ENCODE measurements around the gene DPF3. TPM values are rescaled to one million over a fixed set of nuclear protein-coding genes. Genes with fewer than 3 reads are reported as not detected.
A peak's percentile ranks its signal among the peaks of the same experiment; 100 is the strongest.

Gene DPF3
- total and polyA plus RNA-seq, 12 donors: 0.91 to 6.0 (median 2.9) TPM

- Histone ChIP-seq H3K36me3 (replicated peaks in 1 of 2) (no peaks in the 10 kb centered on the region), H3K27ac (no peak overlapping the region), H3K4me1 (replicated peaks in 1 of 2) (peaks cover 0 to 4% of the 10 kb centered on the region in 2 donors), H3K9me3 (replicated peaks in 1 of 3) (no peaks in the 10 kb centered on the region), H3K27me3 (no peaks in the 10 kb centered on the region), H3K4me3 (no peak overlapping the region)
- no peak for TF ChIP-seq CTCF (IDR thresholded peaks at IDR 0.05)
- no peak for DNase-seq
- intact Hi-C loops (cut with DNase I): no loop called here
- whole genome bisulfite sequencing, 4 donors: 6 to 20% (median 9%) methylated on average over 2 of the region's 2 CpGs
Observed at GRCh38 chr14:72913809-72914208, 19.9 kb upstream of the DPF3 start.

GRCh38 chr14:72909163-72909562 lies 15.3 kb upstream of the DPF3 start:
- H3K4me3 ChIP-seq: no peak overlapping the region
- no peak overlapping the region for H3K27ac ChIP-seq
- H3K9me3 ChIP-seq (replicated peaks in 1 of 3): no peaks in the 10 kb centered on the region
- H3K27me3 ChIP-seq: no peaks in the 10 kb centered on the region
- DNase-seq: no peak
- TF ChIP-seq CTCF (IDR thresholded peaks at IDR 0.05): no peak
- no peak for TF ChIP-seq POLR2A (IDR thresholded peaks at IDR 0.05)
- intact Hi-C loops (cut with DNase I): no loop called here
- no peaks in the 10 kb centered on the region for H3K36me3 ChIP-seq (replicated peaks in 1 of 2)
- H3K4me1 ChIP-seq (replicated peaks in 1 of 2): peaks cover 0 to 13% of the 10 kb centered on the region in 2 donors
- WGBS, 4 donors: 47 to 58% (median 57%) methylated on average over 5 of the region's 5 CpGs

GRCh38 chr14:72907886-72908285 lies 14.0 kb upstream of the DPF3 start:
- Histone ChIP-seq H3K36me3 (replicated peaks in 1 of 2) (no peaks in the 10 kb centered on the region), H3K27me3 (no peaks in the 10 kb centered on the region), H3K9me3 (replicated peaks in 1 of 3) (no peaks in the 10 kb centered on the region), H3K27ac (no peak overlapping the region), H3K4me1 (replicated peaks in 1 of 2) (peaks cover 0 to 9% of the 10 kb centered on the region in 2 donors), H3K4me3 (no peak overlapping the region)
- intact Hi-C loops (cut with DNase I): no loop called here
- no peak for TF ChIP-seq CTCF (IDR thresholded peaks at IDR 0.05)
- TF ChIP-seq POLR2A (IDR thresholded peaks at IDR 0.05): no peak
- peak in 1 of 7 donors; percentile 48 for DNase-seq
- 42 to 65% (median 59%) methylated on average over 5 of the region's 5 CpGs for WGBS, 4 donors

GRCh38 chr14:72906879-72907278 lies 13.0 kb upstream of the DPF3 start:
- Histone ChIP-seq H3K27ac (no peak overlapping the region), H3K36me3 (replicated peaks in 1 of 2) (no peaks in the 10 kb centered on the region), H3K4me3 (no peak overlapping the region), H3K4me1 (replicated peaks in 1 of 2) (peaks cover 0 to 9% of the 10 kb centered on the region in 2 donors), H3K9me3 (replicated peaks in 1 of 3) (no peaks in the 10 kb centered on the region), H3K27me3 (no peaks in the 10 kb centered on the region)
- DNase-seq: peak in 1 of 7 donors; percentile 44
- WGBS, 4 donors: 23 to 47% (median 31%) methylated on average over 1 of the region's 1 CpG
- intact Hi-C loops (cut with DNase I): no loop called here
- TF ChIP-seq CTCF (IDR thresholded peaks at IDR 0.05): no peak
- TF ChIP-seq POLR2A (IDR thresholded peaks at IDR 0.05): no peak

Data from adrenal gland (tissue), 12 donors.